ENCODE measurements around the gene RFX2. TPM values are rescaled to one million over a fixed set of nuclear protein-coding genes. Genes with fewer than 3 reads are reported as not detected.
"Not testable (repeated sequence)": the region's sequence is repeated elsewhere in the genome, so short reads cannot be mapped to it uniquely, and the experiment has no call there.

Gene RFX2
- total RNA-seq, 2 donors from 2014 or later = 12.7 to 16.1 TPM

DNA sequence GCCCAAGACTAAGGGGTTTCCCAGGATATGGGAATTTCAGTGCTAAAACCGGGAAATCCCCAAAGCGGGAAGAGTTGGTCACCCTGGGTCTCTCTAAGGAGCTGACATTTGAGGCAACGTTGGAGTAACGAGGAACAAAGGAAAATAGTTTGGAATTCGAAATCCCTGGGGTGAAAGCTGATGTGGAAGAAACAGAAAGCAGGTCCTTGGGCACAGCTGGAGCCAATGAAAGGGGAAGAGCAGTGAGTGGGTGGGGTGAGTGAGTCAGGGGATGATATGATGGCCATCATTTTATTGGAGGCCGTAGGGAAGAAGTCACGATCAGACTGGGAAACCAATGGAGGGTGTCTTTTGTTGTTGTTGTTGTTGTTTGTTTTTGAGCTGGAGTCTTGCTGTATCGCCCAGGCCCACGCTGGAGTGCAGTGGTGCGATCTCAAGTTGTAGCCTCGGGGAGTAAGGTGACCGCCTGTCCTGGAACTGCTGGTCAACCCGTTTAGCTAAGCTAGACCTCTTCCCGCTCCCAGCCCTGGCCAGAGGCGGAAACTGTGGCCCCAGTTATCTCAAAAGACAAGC lies 3.4 kb upstream of the RFX2 start:
- DNase-seq (ENCODE audit: low spot score) = no peak
- Histone ChIP-seq H3K27me3 (no peaks in the 10 kb centered on the region), H3K4me3 (no peak overlapping the region), H3K27ac (no peak overlapping the region), H3K4me1 (peaks cover 0 to 9% of the 10 kb centered on the region in 2 donors), H3K9me3 (peaks cover 0 to under 1% of the 10 kb centered on the region in 2 donors), H3K36me3 (no peaks in the 10 kb centered on the region)
- no peak for TF ChIP-seq CTCF (IDR thresholded peaks at IDR 0.05)

DNA sequence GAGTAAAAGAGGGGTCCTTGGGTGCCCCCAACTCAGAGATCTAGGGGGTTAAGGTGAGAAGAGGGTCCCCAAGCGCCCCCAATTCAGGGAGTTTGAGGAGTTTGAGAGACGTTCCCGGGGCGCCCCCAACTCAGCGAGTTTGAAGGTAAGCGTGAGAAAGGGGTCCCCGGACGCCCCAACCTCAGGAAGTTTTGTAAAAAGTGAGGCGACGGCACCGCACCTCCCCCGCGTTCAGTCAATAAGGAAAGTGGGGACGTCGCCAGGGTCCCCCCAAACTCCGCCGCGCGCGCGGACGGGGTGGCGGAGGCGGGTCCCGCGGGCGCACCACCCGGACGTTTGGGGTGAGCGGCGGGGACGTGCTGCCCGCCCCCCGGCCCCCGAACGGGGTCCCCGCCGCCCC lies 353 bp downstream of the RFX2 start:
- no peaks in the 10 kb centered on the region for H3K9me3 ChIP-seq
- no peaks in the 10 kb centered on the region for H3K27me3 ChIP-seq
- peaks cover 0 to 25% of the 10 kb centered on the region in 2 donors for H3K4me1 ChIP-seq
- no peak for TF ChIP-seq CTCF (IDR thresholded peaks at IDR 0.05)
- H3K36me3 ChIP-seq = no peaks in the 10 kb centered on the region
- peak overlapping the region; percentile 61 to 74 for H3K4me3 ChIP-seq
- DNase-seq (ENCODE audit: low spot score) = no peak
- peak overlapping the region; percentile 93 to 95 for H3K27ac ChIP-seq

- H3K9me3 ChIP-seq = no peaks in the 10 kb centered on the region
- H3K27ac ChIP-seq = peak overlapping the region; percentile 93 to 95
- H3K4me1 ChIP-seq = peaks cover 0 to 26% of the 10 kb centered on the region in 2 donors
- DNase-seq (ENCODE audit: low spot score) = peak; percentile 79
- no peaks in the 10 kb centered on the region for H3K36me3 ChIP-seq
- H3K4me3 ChIP-seq = peak overlapping the region; percentile 61 to 74
- no peaks in the 10 kb centered on the region for H3K27me3 ChIP-seq
- peak in 1 of 2 donors; percentile 11 for TF ChIP-seq CTCF (IDR thresholded peaks at IDR 0.05)
These were observed 1.3 kb downstream of the RFX2 start for GRCh38 chr19:6108721-6109633.

DNA sequence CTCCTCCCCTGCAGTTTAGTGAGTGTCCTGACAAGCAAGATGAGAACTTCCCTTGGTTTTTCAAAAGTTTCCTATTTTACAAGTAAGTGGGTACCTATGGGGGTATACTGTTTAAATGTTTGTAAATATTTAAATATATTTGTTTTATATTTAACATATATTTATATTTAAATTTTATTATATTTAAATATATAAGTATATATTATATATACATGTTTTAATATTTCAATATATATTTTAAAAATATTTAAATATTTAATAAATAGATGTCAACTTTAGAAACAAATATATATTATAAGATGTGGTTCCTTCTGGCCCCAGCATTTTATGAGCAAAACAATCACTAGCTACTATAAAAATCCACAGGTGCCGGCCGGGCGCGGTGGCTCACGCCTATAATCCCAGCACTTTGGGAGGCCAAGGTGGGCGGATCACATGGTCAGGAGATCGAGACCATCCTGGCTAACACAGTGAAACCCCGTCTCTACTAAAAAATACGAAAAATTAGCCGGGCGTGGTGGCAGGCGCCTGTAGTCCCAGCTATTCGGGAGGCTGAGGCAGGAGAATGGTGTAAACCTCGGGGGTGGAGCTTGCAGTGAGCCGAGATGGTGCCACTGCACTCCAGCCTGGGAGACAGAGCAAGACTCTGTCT lies 3.5 kb downstream of the RFX2 start:
- not testable (repeated sequence) for H3K36me3 ChIP-seq; DNase-seq (ENCODE audit: low spot score); H3K27me3 ChIP-seq; H3K4me3 ChIP-seq; H3K9me3 ChIP-seq
- Histone ChIP-seq H3K4me1 (peaks cover 0 to 48% of the 10 kb centered on the region in 2 donors), H3K27ac (peak overlapping the region; percentile 60 to 95)

GRCh38 chr19:6105444-6105843 lies 4.9 kb downstream of the RFX2 start:
- Histone ChIP-seq H3K27ac (peak overlapping the region; percentile 75 to 82), H3K4me1 (peaks cover 0 to 59% of the 10 kb centered on the region in 2 donors), H3K36me3 (no peaks in the 10 kb centered on the region), H3K27me3 (no peaks in the 10 kb centered on the region), H3K9me3 (no peaks in the 10 kb centered on the region), H3K4me3 (no peak overlapping the region)
- DNase-seq (ENCODE audit: low spot score) = no peak
- TF ChIP-seq CTCF (IDR thresholded peaks at IDR 0.05) = no peak

DNA sequence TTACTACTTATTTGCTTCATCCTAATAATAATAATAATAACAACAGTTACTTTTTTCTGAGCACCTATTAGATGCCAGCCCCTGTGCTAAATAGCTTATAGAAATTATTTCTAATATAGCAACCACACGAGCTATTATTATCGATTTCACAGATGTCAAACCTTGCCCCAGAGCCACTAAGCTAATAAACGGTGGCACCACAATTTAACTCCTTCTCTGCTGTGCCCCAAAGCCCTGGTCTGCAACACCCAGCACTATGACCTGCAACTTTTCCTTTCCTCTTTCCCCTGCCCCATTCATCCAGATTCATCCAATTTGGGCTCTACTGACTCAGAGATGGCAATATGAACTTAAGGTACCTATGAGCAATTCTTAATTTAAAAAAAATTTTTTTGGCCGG lies 6.4 kb downstream of the RFX2 start:
- no peak for TF ChIP-seq CTCF (IDR thresholded peaks at IDR 0.05)
- H3K27ac ChIP-seq = peak overlapping the region; percentile 75 to 82
- H3K4me3 ChIP-seq = no peak overlapping the region
- H3K4me1 ChIP-seq = peaks cover 0 to 65% of the 10 kb centered on the region in 2 donors
- H3K27me3 ChIP-seq = no peaks in the 10 kb centered on the region
- no peaks in the 10 kb centered on the region for H3K9me3 ChIP-seq
- H3K36me3 ChIP-seq = no peaks in the 10 kb centered on the region
- DNase-seq (ENCODE audit: low spot score) = no peak
